HepG2 (cell line): ENCODE data around the gene SEMG1. TPM values are rescaled to one million over a fixed set of nuclear protein-coding genes. Genes with fewer than 3 reads are reported as not detected.

Source experiments
- ATAC-seq: fragments of 200-7000 bp; cut with Tn5 transposase; 3 replicates; pipeline ENCODE4 v1.9.1; 2020; ENCODE audit warnings: mild to moderate bottlenecking, moderate library complexity
- BruUV-seq: library from RNA; stranded (reverse); fragments of 400-500 nt; replicated peaks from 2 replicates; lab custom pipeline; 2021; lab: Mats Ljungman, UMichigan
- CTCF ChIA-PET: fragments of 300-600 bp; formaldehyde crosslinking; extraction: SDS; loops from one replicate; lab custom pipeline; 2021; ENCODE audit warnings: low total read pairs, inconsistent platforms, low intra/inter-chr PET ratio; lab: Yijun Ruan, JAX
- POLR2A ChIA-PET: fragments of 350-600 bp; sonication (Branson Sonifier 250); formaldehyde crosslinking; loops from one replicate; lab custom pipeline; 2020; ENCODE audit warnings: antibody characterized with exemption, inconsistent platforms; lab: Yijun Ruan, JAX
- DNase-seq: peaks from one replicate; pipeline ENCODE4 v3.0.0-alpha.2; 2015; ENCODE audit warnings: low spot score
- FAIRE-seq: peaks from 3 replicates; lab custom pipeline; 2011; peaks lifted over from hg19 to GRCh38; lab: Jason Lieb, UNC
- H2AFZ ChIP-seq: one replicate; pipeline ENCODE4 v1.6.1; 2011; ENCODE audit warnings: low read length, inconsistent platforms
- H3K27ac ChIP-seq: fragments of 300-600 bp; 3 replicates; pipeline ENCODE4 v1.8.0; 2011; ENCODE audit warnings: mixed run types, mild to moderate bottlenecking, mixed read lengths, low read length, inconsistent platforms; ENCODE audit not compliant: insufficient read depth; ENCODE audit errors: extremely low read length
- H3K27me3 ChIP-seq, 2 experiments: fragments of 200-600 bp in 1 of 2; 2 replicates in 1 of 2; 3 replicates in 1 of 2; pipeline versions ENCODE4 v1.6.0 to v1.8.0; 2011; ENCODE audit warnings: low read length in 2 of 2, mild to moderate bottlenecking in 2 of 2, moderate library complexity in 2 of 2, inconsistent platforms in 1 of 2; ENCODE audit not compliant: insufficient read depth in 2 of 2, control insufficient read depth in 1 of 2
- H3K36me3 ChIP-seq, 2 experiments: fragments of 200-600 bp in 1 of 2; replicated peaks in 1 of 2; 2 replicates in 1 of 2; 3 replicates in 1 of 2; pipeline versions ENCODE4 v1.5.1 to v1.8.0; 2011; ENCODE audit warnings: low read length in 2 of 2, inconsistent platforms in 1 of 2; ENCODE audit not compliant: insufficient read depth in 2 of 2, control insufficient read depth in 1 of 2
- H3K4me1 ChIP-seq: 2 replicates; pipeline ENCODE4 v1.5.1; 2012; ENCODE audit warnings: low read length, inconsistent platforms; ENCODE audit not compliant: insufficient read depth
- H3K4me2 ChIP-seq: 2 replicates; pipeline ENCODE4 v1.6.0; 2011; ENCODE audit warnings: low read depth, low read length, inconsistent platforms
- H3K4me3 ChIP-seq, 3 experiments: fragments of 200-600 bp in 1 of 3; sonication (generic), shearing (Covaris generic) in 1 of 3; replicated peaks in 1 of 3; 2 replicates each; pipeline ENCODE4 v1.5.1; 2011 to 2016; ENCODE audit warnings: low read length in 3 of 3, inconsistent platforms in 2 of 3, low read depth in 2 of 3, mild to moderate bottlenecking in 2 of 3, control low read depth in 1 of 3, mixed read lengths in 1 of 3; ENCODE audit not compliant: insufficient read depth in 1 of 3
- H3K79me2 ChIP-seq: one replicate; pipeline ENCODE4 v1.6.1; 2011; ENCODE audit warnings: low read length, inconsistent platforms; ENCODE audit not compliant: insufficient read depth
- H3K9ac ChIP-seq: 2 replicates; pipeline ENCODE4 v1.6.0; 2011; ENCODE audit warnings: mild to moderate bottlenecking, low read depth, low read length, inconsistent platforms; ENCODE audit not compliant: insufficient read depth
- H3K9me3 ChIP-seq: 2 replicates; pipeline ENCODE4 v1.5.1; 2012; ENCODE audit warnings: mild to moderate bottlenecking, low read length
- H4K20me1 ChIP-seq: 2 replicates; pipeline ENCODE4 v1.6.0; 2011; ENCODE audit warnings: inconsistent platforms, mild to moderate bottlenecking, low read length, moderate library complexity; ENCODE audit not compliant: insufficient read depth
- EZH2 ChIP-seq: conservative IDR thresholded peaks from 2 replicates; pipeline ENCODE4 v1.6.1; 2012; ENCODE audit warnings: mild to moderate bottlenecking, low read depth, low read length, moderate library complexity
- JUND ChIP-seq: sonication (generic); formaldehyde crosslinking; IDR thresholded peaks from 2 replicates; pipeline ENCODE4 v1.8.0; 2022; ENCODE audit warnings: mild to moderate bottlenecking, missing genetic modification reagents
- POLR2G ChIP-seq: fragments of 200-400 bp; formaldehyde crosslinking; IDR thresholded peaks from 2 replicates; pipeline ENCODE4 v1.6.1; 2018; ENCODE audit warnings: mild to moderate bottlenecking, low read depth, low read length, moderate library complexity
- RORA ChIP-seq: sonication (generic); formaldehyde crosslinking; IDR thresholded peaks from 2 replicates; pipeline ENCODE4 v1.5.0; 2020; ENCODE audit warnings: mild to moderate bottlenecking, missing genetic modification reagents, moderate library complexity
- RXRB ChIP-seq: IDR thresholded peaks from 2 replicates; pipeline ENCODE4 v1.6.1; 2016; ENCODE audit warnings: borderline replicate concordance, missing genetic modification reagents, missing compliant biosample characterization
- ZNF550 ChIP-seq: sonication (generic); formaldehyde crosslinking; IDR thresholded peaks from 2 replicates; pipeline ENCODE4 v1.4.0; 2020; ENCODE audit warnings: mild to moderate bottlenecking, missing genetic modification reagents, borderline replicate concordance
- ZNF570 ChIP-seq: sonication (generic); formaldehyde crosslinking; IDR thresholded peaks from 2 replicates; pipeline ENCODE4 v1.4.0; 2020; ENCODE audit warnings: mild to moderate bottlenecking, missing genetic modification reagents, borderline replicate concordance
- ZNF883 ChIP-seq: sonication (generic); formaldehyde crosslinking; IDR thresholded peaks from 2 replicates; pipeline ENCODE4 v1.5.1; 2020; ENCODE audit warnings: mild to moderate bottlenecking, missing genetic modification reagents; ENCODE audit errors: not compliant biosample characterization
- WGBS: methylation state at CpG from one replicate; pipeline ENCODE4 v1.1.6; 2017; ENCODE audit warnings: low lambda C conversion rate; 5-methylcytosine and 5-hydroxymethylcytosine counted together
- in situ Hi-C: cut with HindIII; loops from 2 replicates; pipeline ENCODE4 v1.10.0; 2017; ENCODE audit warnings: low pct_unique_long_range_greater_than_20kb; ENCODE audit not compliant: extremely low pct_ligation_motif_present
- intact Hi-C: fragments of 100-400 bp; cut with micrococcal nuclease; formaldehyde crosslinking; loops from one replicate; pipeline ENCODE4 v1.10.0; 2022; ENCODE audit not compliant: unreplicated experiment
- polyA plus RNA-seq, 8 experiments: library from polyadenylated mRNA; depleted of rRNA in 3 of 8; stranded (reverse) in 7 of 8; unstranded in 1 of 8; fragments of >200 nt; fragmentation: Illumina TruSeq in 4 of 8; extraction: Trizol in 4 of 8; gene quantifications; 2 replicates each; pipeline versions ENCODE4 v1.2.1 to v1.2.3, GENCODE V29; 2011 to 2016; ENCODE audit warnings: low read depth in 4 of 8, missing spikeins in 1 of 8, mixed read lengths in 1 of 8; ENCODE audit not compliant: insufficient read depth in 1 of 8
- total RNA-seq, 5 experiments: library from RNA; depleted of rRNA; stranded (reverse); fragments of >200 nt; fragmentation: Illumina TruSeq; extraction: Trizol; gene quantifications; 2 replicates each; pipeline ENCODE4 v1.2.3, GENCODE V29; 2016; ENCODE audit warnings: low read depth in 1 of 5
- TF ChIP-seq, protein P1 (sequence below): IDR thresholded peaks from 2 replicates; pipeline ENCODE4 v1.6.1; 2016; ENCODE audit warnings: mild to moderate bottlenecking, missing biosample characterization, missing genetic modification reagents
- TF ChIP-seq, protein P2 (sequence below): IDR thresholded peaks from 2 replicates; pipeline ENCODE4 v1.6.1; 2012; ENCODE audit warnings: low read length, improper control_type of control experiment

SEMG1 gene
- total and polyA plus RNA-seq, 2 of the 13 experiments (the other 11 are each of a cell fraction or from before 2014, with no cell fraction given): not detected

DNA sequence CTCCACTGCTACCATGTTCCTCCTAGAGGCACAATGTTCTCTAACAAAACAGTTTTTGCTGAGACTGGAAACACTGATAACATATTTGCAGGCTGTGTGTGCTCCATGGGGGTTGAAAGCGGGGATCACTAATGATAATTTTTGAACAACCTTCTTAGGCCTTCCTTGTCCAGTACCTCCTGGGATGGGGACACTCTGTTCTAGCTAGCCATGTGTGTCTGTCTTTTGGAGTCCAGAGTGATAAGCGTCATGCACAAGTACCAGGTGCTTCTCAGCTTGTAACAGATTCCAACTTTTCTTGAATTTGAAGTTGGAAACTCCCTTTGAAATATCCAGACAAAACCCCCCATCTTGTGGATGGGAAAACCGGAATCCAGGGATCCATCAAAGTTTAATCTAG, 17.0 kb upstream of the SEMG1 start:
- no TSS peak for BruUV-seq
- FAIRE-seq: no peak
- no peak overlapping the region for H3K9ac ChIP-seq

More for the DNA sequence above, 17.0 kb upstream of the SEMG1 start:
- Histone ChIP-seq H3K27ac (no peak overlapping the region), H3K79me2 (no peaks in the 10 kb centered on the region), H3K4me2 (no peak overlapping the region), H2AFZ (no peak overlapping the region), H3K36me3 (no peaks in the 10 kb centered on the region), H3K9me3 (no peaks in the 10 kb centered on the region), H4K20me1 (no peaks in the 10 kb centered on the region), H3K4me3 (no peak overlapping the region), H3K4me1 (no peaks in the 10 kb centered on the region), H3K27me3 (peaks cover 0 to 1% of the 10 kb centered on the region in 2 experiments; a peak in 1 of 5 replicates)
- WGBS: under 1% methylated on average over 3 of the region's 3 CpGs
- in situ Hi-C loops (no loop called here), intact Hi-C loops (no loop called here)
- ChIA-PET POLR2A (no interaction called here), CTCF (no interaction called here)
- ATAC-seq: no peak
- no peak for TF ChIP-seq RXRB (CRISPR knock-in tag)
- no peak for TF ChIP-seq JUND (CRISPR knock-in tag)
- TF ChIP-seq, protein P1, sequence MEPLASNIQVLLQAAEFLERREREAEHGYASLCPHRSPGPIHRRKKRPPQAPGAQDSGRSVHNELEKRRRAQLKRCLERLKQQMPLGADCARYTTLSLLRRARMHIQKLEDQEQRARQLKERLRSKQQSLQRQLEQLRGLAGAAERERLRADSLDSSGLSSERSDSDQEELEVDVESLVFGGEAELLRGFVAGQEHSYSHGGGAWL: no peak
- no peak for TF ChIP-seq ZNF550 (CRISPR knock-in tag)
- TF ChIP-seq EZH2: no peak
- no peak for TF ChIP-seq ZNF883 (CRISPR knock-in tag)
- TF ChIP-seq, protein P2, sequence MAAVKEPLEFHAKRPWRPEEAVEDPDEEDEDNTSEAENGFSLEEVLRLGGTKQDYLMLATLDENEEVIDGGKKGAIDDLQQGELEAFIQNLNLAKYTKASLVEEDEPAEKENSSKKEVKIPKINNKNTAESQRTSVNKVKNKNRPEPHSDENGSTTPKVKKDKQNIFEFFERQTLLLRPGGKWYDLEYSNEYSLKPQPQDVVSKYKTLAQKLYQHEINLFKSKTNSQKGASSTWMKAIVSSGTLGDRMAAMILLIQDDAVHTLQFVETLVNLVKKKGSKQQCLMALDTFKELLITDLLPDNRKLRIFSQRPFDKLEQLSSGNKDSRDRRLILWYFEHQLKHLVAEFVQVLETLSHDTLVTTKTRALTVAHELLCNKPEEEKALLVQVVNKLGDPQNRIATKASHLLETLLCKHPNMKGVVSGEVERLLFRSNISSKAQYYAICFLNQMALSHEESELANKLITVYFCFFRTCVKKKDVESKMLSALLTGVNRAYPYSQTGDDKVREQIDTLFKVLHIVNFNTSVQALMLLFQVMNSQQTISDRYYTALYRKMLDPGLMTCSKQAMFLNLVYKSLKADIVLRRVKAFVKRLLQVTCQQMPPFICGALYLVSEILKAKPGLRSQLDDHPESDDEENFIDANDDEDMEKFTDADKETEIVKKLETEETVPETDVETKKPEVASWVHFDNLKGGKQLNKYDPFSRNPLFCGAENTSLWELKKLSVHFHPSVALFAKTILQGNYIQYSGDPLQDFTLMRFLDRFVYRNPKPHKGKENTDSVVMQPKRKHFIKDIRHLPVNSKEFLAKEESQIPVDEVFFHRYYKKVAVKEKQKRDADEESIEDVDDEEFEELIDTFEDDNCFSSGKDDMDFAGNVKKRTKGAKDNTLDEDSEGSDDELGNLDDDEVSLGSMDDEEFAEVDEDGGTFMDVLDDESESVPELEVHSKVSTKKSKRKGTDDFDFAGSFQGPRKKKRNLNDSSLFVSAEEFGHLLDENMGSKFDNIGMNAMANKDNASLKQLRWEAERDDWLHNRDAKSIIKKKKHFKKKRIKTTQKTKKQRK: no peak
- TF ChIP-seq POLR2G: no peak
- no peak for TF ChIP-seq ZNF570
- no peak for TF ChIP-seq RORA (CRISPR knock-in tag)
- no peak for DNase-seq
